ENCODE measurements around the gene KLF15.

Gene KLF15

GRCh38 chr3:126344380-126345041 is 12.7 kb downstream of the KLF15 start:
- Histone ChIP-seq H3K9me2 (replicated peaks; ENCODE audit: control insufficient read depth, low read length) (no peaks in the 10 kb centered on the region), H3K4me1 (ENCODE audit: control insufficient read depth, low read length) (no peaks in the 10 kb centered on the region), H3K79me2 (ENCODE audit: control insufficient read depth, low read length) (no peaks in the 10 kb centered on the region), H3K9me3 (ENCODE audit: control insufficient read depth, insufficient read depth, low read length) (no peaks in the 10 kb centered on the region), H3K4me3 (ENCODE audit: low read length) (no peak overlapping the region), H3K27ac (ENCODE audit: low read depth, low read length) (no peak overlapping the region), H3F3A (ENCODE audit: control insufficient read depth, insufficient read depth) (no peaks in the 10 kb centered on the region), H3K36me3 (ENCODE audit: control insufficient read depth, low read length) (no peaks in the 10 kb centered on the region), H3K27me3 (ENCODE audit: control insufficient read depth, low read length) (no peaks in the 10 kb centered on the region), H3K4me2 (ENCODE audit: low read length) (no peak overlapping the region), H4K20me1 (ENCODE audit: control insufficient read depth, insufficient read depth, low read depth, low read length) (no peaks in the 10 kb centered on the region)
- TF ChIP-seq EZH2phosphoT487 (IDR thresholded peaks at IDR 0.05; ENCODE audit: borderline replicate concordance, low read length) (no peak), CTCF (IDR thresholded peaks at IDR 0.05; ENCODE audit: low read depth, low read length, poor library complexity, severe bottlenecking) (no peak)

GRCh38 chr3:126343649-126344035 is 13.6 kb downstream of the KLF15 start:
- Histone ChIP-seq H3K4me2 (ENCODE audit: low read length) (no peak overlapping the region), H3K9me3 (ENCODE audit: control insufficient read depth, insufficient read depth, low read length) (no peaks in the 10 kb centered on the region), H3K27ac (ENCODE audit: low read depth, low read length) (no peak overlapping the region), H3K27me3 (ENCODE audit: control insufficient read depth, low read length) (no peaks in the 10 kb centered on the region), H4K20me1 (ENCODE audit: control insufficient read depth, insufficient read depth, low read depth, low read length) (no peaks in the 10 kb centered on the region), H3K4me3 (ENCODE audit: low read length) (no peak overlapping the region), H3K9me2 (replicated peaks; ENCODE audit: control insufficient read depth, low read length) (no peaks in the 10 kb centered on the region), H3K36me3 (ENCODE audit: control insufficient read depth, low read length) (no peaks in the 10 kb centered on the region), H3F3A (ENCODE audit: control insufficient read depth, insufficient read depth) (no peaks in the 10 kb centered on the region), H3K79me2 (ENCODE audit: control insufficient read depth, low read length) (no peaks in the 10 kb centered on the region), H3K4me1 (ENCODE audit: control insufficient read depth, low read length) (no peaks in the 10 kb centered on the region)
- TF ChIP-seq EZH2phosphoT487 (IDR thresholded peaks at IDR 0.05; ENCODE audit: borderline replicate concordance, low read length), result no peak
- no peak for TF ChIP-seq CTCF (IDR thresholded peaks at IDR 0.05; ENCODE audit: low read depth, low read length, poor library complexity, severe bottlenecking)

GRCh38 chr3:126342991-126343648 is 14.1 kb downstream of the KLF15 start:
- no peak overlapping the region for H3K4me3 ChIP-seq (ENCODE audit: low read length)
- H3K27ac ChIP-seq (ENCODE audit: low read depth, low read length), result no peak overlapping the region
- no peaks in the 10 kb centered on the region for H3K9me3 ChIP-seq (ENCODE audit: control insufficient read depth, insufficient read depth, low read length)
- H3F3A ChIP-seq (ENCODE audit: control insufficient read depth, insufficient read depth), result no peaks in the 10 kb centered on the region
- no peaks in the 10 kb centered on the region for H3K36me3 ChIP-seq (ENCODE audit: control insufficient read depth, low read length)
- no peak overlapping the region for H3K4me2 ChIP-seq (ENCODE audit: low read length)
- TF ChIP-seq EZH2phosphoT487 (IDR thresholded peaks at IDR 0.05; ENCODE audit: borderline replicate concordance, low read length) (no peak), CTCF (IDR thresholded peaks at IDR 0.05; ENCODE audit: low read depth, low read length, poor library complexity, severe bottlenecking) (no peak)
- no peaks in the 10 kb centered on the region for H3K9me2 ChIP-seq (replicated peaks; ENCODE audit: control insufficient read depth, low read length)
- H3K79me2 ChIP-seq (ENCODE audit: control insufficient read depth, low read length), result no peaks in the 10 kb centered on the region
- no peaks in the 10 kb centered on the region for H3K4me1 ChIP-seq (ENCODE audit: control insufficient read depth, low read length)
- H4K20me1 ChIP-seq (ENCODE audit: control insufficient read depth, insufficient read depth, low read depth, low read length), result no peaks in the 10 kb centered on the region
- no peaks in the 10 kb centered on the region for H3K27me3 ChIP-seq (ENCODE audit: control insufficient read depth, low read length)
